Endothelial cell (in vitro differentiated cells): ENCODE data around the gene MT1F. TPM values are rescaled to one million over a fixed set of nuclear protein-coding genes. Genes with fewer than 3 reads are reported as not detected.

Source experiments
- DNase-seq: peaks from one replicate; pipeline ENCODE4 v3.0.0; 2021; ENCODE audit warnings: low spot score
- H3K27ac Mint-ChIP-seq: one replicate; pipeline ENCODE4 v1.8.0; 2021; ENCODE audit warnings: mixed read lengths, inconsistent platforms; ENCODE audit not compliant: unreplicated experiment
- H3K27me3 Mint-ChIP-seq: one replicate; pipeline ENCODE4 v1.8.0; 2021; ENCODE audit warnings: mild to moderate bottlenecking, moderate library complexity, mixed read lengths, inconsistent platforms; ENCODE audit not compliant: unreplicated experiment
- H3K36me3 Mint-ChIP-seq: one replicate; pipeline ENCODE4 v1.8.0; 2021; ENCODE audit warnings: mild to moderate bottlenecking, low read depth, mixed read lengths, inconsistent platforms; ENCODE audit not compliant: unreplicated experiment
- H3K4me1 Mint-ChIP-seq: one replicate; pipeline ENCODE4 v1.8.0; 2021; ENCODE audit warnings: mild to moderate bottlenecking, mixed read lengths, inconsistent platforms; ENCODE audit not compliant: unreplicated experiment
- H3K4me3 Mint-ChIP-seq: one replicate; pipeline ENCODE4 v1.8.0; 2021; ENCODE audit warnings: mild to moderate bottlenecking, mixed read lengths, inconsistent platforms; ENCODE audit not compliant: unreplicated experiment
- H3K9me3 Mint-ChIP-seq: one replicate; pipeline ENCODE4 v1.8.0; 2021; ENCODE audit warnings: mixed read lengths, inconsistent platforms; ENCODE audit not compliant: unreplicated experiment
- total RNA-seq: library from RNA; stranded (reverse); fragmentation: NEBNext Ultra II Directional; extraction: Animal tissue kit (Norgen Biotek cat#: 25700); gene quantifications from one replicate; pipeline ENCODE4 v1.2.1, GENCODE V29; 2021; ENCODE audit not compliant: unreplicated experiment
- TF ChIP-seq, protein P1 (sequence below): fragments of 200-600 bp; sonication (generic); IDR thresholded peaks from one replicate; pipeline ENCODE4 v1.5.0; 2021; ENCODE audit warnings: antibody characterized with exemption; ENCODE audit not compliant: unreplicated experiment

MT1F gene
- total RNA-seq, 1 donor from 2014 or later: not detected

DNA sequence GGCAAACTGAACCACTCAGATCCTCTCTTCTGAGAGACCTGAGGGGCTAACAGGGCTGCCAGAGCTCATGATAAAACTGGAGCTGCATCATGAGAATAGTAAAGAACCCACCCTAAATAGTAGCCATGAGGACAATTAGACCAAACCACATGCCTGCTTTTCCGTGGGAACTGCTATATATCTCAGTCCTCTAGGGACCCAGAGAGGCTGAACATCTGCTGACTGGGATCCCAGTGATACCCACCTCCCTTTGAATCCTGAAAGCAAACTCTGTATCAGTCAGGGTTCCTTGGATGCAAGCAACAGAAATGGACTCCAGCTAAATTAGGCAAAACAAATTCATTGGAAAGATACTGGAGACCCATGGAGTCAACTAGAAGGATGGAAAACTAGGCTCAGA is 31.0 kb downstream of the MT1F start:
- Mint-ChIP-seq H3K4me1 (no peaks in the 10 kb centered on the region), H3K36me3 (peaks cover 4% of the 10 kb centered on the region), H3K27ac (no peak overlapping the region), H3K9me3 (no peaks in the 10 kb centered on the region), H3K27me3 (peaks cover 8% of the 10 kb centered on the region), H3K4me3 (no peak overlapping the region)
- no peak for DNase-seq
- TF ChIP-seq, protein P1, sequence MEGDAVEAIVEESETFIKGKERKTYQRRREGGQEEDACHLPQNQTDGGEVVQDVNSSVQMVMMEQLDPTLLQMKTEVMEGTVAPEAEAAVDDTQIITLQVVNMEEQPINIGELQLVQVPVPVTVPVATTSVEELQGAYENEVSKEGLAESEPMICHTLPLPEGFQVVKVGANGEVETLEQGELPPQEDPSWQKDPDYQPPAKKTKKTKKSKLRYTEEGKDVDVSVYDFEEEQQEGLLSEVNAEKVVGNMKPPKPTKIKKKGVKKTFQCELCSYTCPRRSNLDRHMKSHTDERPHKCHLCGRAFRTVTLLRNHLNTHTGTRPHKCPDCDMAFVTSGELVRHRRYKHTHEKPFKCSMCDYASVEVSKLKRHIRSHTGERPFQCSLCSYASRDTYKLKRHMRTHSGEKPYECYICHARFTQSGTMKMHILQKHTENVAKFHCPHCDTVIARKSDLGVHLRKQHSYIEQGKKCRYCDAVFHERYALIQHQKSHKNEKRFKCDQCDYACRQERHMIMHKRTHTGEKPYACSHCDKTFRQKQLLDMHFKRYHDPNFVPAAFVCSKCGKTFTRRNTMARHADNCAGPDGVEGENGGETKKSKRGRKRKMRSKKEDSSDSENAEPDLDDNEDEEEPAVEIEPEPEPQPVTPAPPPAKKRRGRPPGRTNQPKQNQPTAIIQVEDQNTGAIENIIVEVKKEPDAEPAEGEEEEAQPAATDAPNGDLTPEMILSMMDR: no peak

DNA sequence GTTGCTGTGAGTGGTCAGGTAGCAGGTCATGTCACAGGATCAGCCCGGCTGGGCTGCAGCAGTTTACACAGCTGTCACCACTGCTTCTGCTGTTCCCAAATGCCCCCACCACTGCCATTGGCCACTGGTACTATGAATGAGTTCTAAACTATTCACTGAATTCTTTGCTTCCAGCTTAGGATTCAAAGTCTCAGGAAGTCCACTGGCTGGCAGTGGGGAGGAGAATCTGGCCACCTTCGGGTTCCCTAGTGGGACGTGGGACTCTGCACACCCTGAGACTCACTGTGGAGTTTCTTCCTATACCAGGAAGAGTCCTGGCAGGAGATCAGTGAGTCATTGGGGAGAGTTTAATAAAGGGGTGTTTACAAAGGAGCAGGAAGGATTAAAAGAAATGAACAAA is 31.4 kb downstream of the MT1F start:
- Mint-ChIP-seq H3K4me3 (no peak overlapping the region), H3K9me3 (no peaks in the 10 kb centered on the region), H3K36me3 (peaks cover 4% of the 10 kb centered on the region), H3K4me1 (no peaks in the 10 kb centered on the region), H3K27me3 (peaks cover 8% of the 10 kb centered on the region), H3K27ac (no peak overlapping the region)
- no peak for DNase-seq
- TF ChIP-seq, protein P1: no peak

DNA sequence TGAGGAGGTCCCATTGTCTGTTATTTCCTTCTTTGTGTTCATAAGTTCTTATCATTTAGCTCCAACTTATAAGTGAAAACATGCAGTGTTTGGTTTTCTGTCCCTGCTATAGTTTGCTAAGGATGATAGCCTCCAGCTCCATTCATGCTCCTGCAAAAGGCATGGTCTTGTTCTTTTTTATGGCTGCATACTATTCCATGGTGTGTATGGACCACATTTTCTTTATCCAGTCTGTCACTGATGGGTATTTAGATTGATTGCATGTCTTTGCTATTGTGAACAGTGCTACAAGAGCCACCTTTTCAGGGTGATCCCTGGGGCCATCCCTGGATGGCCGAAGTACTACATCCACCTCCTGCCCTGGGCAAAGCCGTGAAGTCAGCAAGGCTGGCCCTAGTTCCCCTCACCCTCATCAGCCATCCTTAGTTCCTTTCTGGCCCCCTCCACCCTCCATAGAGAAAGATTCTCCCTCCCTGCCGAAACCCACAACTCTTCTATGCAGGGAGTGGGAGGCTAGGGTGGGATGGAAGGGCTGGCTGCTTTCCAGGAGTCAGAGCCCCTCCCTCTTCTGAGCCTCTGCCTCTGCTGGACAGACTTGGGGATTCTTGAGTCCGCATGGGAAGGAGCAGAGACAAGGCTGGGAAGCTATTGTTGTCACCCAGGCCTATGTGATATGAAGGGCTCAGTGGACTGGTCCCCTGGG is 32.8 kb downstream of the MT1F start:
- no peaks in the 10 kb centered on the region for H3K9me3 Mint-ChIP-seq
- no peak overlapping the region for H3K4me3 Mint-ChIP-seq

DNA sequence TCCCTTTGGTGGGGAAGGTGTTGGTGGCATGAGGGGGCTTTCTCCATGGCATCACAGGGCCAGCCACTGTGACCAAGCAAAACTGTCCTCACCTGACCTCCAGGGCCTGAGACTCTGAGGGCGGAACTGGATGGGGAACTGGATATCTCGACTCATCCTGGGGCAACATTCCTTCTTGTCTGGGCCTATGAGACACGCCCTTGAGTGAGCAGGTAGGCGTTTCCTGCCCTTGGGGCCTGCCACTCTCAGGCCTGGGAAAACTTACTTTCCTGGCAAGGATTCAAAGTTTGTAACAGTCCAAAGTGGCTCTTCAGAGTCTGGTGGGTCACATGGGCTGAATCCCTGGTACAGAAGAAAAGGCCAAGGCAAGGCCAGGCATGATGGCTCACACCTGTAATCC is 34.1 kb downstream of the MT1F start:
- no peak for DNase-seq
- Mint-ChIP-seq H3K4me1 (no peaks in the 10 kb centered on the region), H3K36me3 (no peaks in the 10 kb centered on the region), H3K27ac (no peak overlapping the region), H3K4me3 (no peak overlapping the region), H3K9me3 (no peaks in the 10 kb centered on the region), H3K27me3 (peaks cover 7% of the 10 kb centered on the region)
- TF ChIP-seq, protein P1: no peak

More for the DNA sequence above, 32.8 kb downstream of the MT1F start:
- no peak for DNase-seq
- H3K36me3 Mint-ChIP-seq: peaks cover 4% of the 10 kb centered on the region
- H3K4me1 Mint-ChIP-seq: no peaks in the 10 kb centered on the region
- TF ChIP-seq, protein P1: no peak
- peaks cover 8% of the 10 kb centered on the region for H3K27me3 Mint-ChIP-seq
- H3K27ac Mint-ChIP-seq: no peak overlapping the region

DNA sequence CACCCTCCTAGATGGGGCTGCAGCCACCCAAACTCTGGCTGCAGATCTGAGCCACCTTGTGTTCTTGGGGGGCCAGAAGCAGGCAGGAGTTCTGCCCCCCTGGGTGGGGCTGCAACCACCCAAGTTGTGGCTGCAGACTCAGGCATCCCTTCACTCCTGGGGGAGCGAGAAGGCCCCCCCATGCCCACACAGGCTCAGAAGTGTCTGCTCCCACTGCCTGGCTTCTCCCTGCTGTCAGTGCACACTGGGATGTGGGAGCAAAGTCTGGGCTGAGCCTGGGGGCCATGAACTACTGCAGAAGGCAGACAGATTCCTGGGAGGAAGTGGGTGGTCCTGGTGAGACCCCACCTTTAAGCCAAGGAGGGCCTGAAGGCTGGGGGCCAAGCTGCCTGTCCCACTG is 37.5 kb downstream of the MT1F start:
- H3K36me3 Mint-ChIP-seq: no peaks in the 10 kb centered on the region

More for the DNA sequence above, 37.5 kb downstream of the MT1F start:
- H3K4me1 Mint-ChIP-seq: no peaks in the 10 kb centered on the region
- H3K27ac Mint-ChIP-seq: no peak overlapping the region
- TF ChIP-seq, protein P1: no peak
- no peak overlapping the region for H3K4me3 Mint-ChIP-seq
- H3K9me3 Mint-ChIP-seq: no peaks in the 10 kb centered on the region
- no peak for DNase-seq
- peaks cover 2% of the 10 kb centered on the region for H3K27me3 Mint-ChIP-seq
